GM21529 (cell line): ENCODE measurements around the gene SCNN1B.
A peak's percentile ranks its signal among the peaks of the same experiment; 100 is the strongest.

ENCODE experiments used
- ATAC-seq: cut with Tn5 transposase; IDR thresholded peaks from one replicate; pipeline ENCODE4 v1.9.1; 2021; ENCODE audit not compliant: unreplicated experiment

SCNN1B gene

GRCh38 chr16:23319861-23320615 lies 17.9 kb downstream of the SCNN1B start:
- ATAC-seq: no peak

DNA sequence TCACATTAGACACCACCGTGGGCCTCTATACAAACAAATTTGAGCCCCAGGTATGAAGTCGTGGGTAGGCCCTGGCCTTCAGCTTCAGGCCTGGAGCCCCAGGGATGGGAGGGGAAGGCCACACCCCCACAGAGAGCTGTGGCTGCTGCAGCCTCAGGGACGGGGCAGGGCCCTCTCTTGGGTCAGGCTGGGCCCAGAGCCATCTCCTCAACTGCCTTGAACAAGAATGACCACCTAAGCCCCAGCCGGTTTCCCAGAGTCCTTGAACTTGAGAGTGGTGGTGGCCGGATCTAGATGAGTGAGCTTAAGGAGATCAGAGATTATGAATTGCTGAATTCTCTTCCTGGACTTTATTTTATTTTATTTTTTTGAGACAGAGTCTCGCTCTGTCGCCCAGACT lies 18.6 kb downstream of the SCNN1B start:
- no peak for ATAC-seq

- no peak for ATAC-seq
These were observed 19.2 kb downstream of the SCNN1B start for GRCh38 chr16:23321206-23321875.

DNA sequence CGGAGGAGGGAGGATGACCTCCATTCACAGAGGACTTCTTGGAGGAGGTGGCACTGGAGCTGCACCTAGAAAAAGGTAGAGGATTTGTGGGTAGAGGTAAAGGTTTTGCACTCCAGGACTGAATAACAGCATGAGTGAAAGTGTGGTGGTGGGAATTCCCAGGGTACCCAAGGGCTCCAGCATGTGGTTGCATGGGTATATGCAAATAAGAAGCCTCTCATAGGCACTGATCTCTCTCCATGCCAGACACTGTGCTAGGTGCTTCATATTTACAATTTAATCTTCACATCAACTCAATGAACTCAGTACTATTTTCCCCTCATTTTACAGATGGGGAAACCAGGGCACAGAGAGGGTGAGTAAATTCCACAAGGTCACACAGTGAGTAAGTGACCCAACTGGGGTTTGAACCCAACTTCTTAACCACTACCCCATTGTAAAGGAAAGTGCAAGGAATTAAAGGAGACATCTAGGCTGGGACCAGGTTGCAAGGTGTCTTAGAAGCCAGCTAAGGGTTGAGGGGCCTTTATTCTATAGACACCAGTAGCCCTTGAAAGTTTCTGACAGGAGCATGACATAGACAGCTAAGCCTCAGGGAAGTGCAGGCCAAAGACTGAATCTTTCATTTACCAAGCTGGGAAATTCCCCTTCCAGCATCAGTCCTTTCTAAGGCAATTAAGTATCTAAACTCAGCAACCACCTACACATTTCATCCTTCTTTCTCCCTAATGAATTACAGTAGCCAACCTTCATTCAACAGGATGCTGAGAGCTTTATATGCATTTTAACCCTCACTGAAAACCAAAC lies 21.3 kb downstream of the SCNN1B start:
- no peak for ATAC-seq

DNA sequence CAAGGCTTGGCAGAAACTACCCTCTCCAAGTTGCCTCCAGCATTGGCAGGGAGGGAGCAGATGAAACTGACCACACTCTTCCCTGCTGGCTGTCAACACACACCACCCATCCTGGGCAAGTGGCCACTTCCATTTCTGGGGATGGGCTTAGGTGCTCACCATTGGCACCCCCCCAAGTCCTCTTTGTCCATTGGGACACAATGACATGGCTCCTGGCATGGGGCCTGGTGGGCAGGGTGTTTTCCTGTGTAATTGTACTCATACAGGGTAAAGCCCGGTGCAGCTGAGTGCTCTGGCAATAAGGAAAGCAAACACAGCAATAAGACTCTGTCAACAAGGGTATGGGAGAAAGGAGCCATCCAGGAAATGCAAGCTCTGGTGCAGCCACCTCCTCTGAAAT lies 22.6 kb downstream of the SCNN1B start:
- ATAC-seq: no peak

GRCh38 chr16:23327836-23328235 lies 25.7 kb downstream of the SCNN1B start:
- no peak for ATAC-seq

GRCh38 chr16:23330161-23330560 lies 28.1 kb downstream of the SCNN1B start:
- ATAC-seq: no peak

DNA sequence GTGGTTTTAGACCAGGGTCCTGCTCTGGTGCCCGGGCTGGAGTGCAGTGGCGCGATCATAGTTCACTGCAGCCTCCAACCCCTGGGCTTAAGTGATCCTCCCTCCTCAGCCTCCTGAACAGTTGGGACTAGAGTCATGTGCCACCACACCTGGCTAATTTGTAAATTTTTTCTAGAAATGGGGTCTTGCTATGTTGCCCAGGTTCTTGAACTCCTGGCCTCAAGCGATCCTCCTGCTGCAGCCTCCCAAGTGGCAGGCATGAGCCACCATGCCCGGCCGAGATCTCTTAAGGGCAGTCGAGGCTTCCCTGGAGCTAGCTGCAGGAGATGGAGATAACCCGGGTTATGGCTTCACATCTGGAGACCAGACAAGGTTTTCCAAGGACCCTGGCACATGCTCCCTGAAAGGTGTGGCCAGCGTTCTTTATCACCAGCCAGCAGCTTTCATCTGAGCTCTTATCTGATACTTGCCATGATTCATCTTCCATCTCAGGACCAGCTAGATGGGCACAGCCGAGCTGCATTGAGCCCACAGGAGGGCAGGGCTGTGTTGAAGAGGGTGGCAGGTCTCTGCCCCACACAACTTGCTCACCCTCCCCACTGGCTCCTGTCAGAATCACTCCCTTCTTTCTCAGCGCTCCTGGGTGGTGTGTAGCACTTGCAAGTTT lies 28.6 kb downstream of the SCNN1B start:
- no peak for ATAC-seq

DNA sequence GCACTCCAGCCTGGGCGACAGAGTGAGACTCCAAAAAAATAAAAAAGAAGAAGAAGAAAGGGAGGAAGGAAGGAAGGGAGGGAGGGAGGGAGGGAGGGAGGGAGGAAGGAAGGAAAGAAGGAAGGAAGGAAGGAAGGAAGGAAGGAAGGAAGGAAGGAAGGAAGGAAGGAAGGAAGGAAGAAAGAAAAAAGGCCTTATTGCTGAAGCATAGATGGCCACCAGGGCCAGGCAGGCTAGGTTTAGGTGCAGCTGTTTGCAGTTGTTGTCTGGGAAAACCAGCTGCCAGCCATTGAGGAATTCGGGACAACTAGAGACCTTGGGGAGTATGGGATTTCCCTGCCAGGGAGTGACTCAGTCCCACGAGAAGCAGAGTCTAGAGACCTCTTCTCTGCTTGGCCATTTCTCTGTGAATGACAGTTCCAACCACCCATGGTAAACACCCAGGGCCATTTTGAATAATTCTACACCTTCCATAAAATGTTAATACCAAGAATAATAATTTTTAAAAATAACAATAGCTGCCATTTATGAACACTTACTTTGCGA lies 31.0 kb downstream of the SCNN1B start:
- no peak for ATAC-seq

- no peak for ATAC-seq
These were observed 31.8 kb downstream of the SCNN1B start for GRCh38 chr16:23333831-23334456.

DNA sequence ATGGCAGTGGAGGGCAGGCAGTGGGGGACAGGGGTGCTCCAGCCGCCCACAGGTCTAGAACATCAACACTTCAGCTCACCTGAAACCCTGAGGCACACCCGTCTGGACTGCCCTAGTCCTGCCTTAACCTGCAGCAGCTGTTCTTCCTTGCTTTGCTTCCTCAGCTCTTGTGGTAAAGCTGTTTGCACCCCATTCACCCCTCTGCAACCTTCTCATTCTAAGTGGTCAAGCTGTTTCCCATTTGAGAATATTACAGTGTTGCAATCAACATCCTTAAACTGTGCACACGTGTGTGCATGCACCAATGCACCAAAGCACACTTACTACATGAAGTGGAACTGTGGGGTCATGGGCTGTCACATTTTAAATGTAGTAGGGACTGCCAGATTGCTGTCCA lies 32.4 kb downstream of the SCNN1B start:
- ATAC-seq: peak; percentile 35

DNA sequence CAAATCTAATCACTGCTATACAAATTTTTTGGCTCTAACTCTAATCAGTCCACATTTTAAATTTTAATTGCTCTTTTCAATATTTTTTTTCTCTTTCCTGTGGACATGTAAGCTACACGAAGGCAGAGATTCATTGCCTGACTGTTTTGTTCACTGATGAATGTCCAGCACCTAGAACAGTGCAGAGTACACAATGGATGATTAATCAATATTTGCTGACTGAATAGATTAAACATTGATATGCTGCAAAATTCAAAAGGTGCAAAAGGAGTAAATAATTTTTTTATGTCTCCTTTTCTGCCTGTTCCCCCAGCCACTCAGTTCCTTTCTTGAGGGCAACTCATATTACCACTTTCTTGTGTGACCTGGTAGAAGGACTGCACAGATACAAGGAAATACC lies 32.8 kb downstream of the SCNN1B start:
- no peak for ATAC-seq

DNA sequence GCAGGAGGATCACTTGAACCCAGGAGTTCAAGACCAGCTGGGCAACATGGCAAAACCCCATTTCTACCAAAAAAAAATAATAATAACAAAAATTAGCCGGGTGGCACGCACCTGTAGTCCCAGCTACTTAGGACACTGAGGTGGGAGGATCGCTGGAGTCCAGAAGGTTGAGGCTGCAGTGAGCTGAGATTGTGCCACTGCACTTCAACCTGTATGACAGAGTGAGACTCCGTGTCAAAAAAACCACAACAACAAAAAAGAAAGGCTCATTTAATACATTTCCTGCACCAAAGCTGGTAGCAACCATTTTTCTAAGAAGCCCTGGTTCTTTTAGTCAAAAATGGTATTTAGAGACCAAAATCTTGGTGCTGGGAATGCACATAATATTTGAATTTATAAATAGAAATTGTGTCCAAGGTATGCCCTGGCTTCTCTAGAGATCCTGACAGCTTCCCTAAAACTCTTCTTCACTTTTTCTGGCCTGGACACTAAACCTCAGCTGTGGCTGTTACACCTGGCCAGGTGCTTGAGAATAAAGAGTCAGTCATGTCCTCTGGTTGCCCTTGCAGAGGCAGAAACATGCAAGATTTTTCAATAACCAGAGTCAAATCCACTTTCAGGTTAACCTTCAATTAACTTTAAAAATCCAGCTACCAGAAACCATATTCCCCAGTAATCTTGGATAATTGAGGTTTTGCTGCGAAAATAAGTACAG lies 35.9 kb downstream of the SCNN1B start:
- no peak for ATAC-seq

GRCh38 chr16:23339787-23340186 lies 37.7 kb downstream of the SCNN1B start:
- ATAC-seq: no peak

GRCh38 chr16:23342083-23342640 lies 40.1 kb downstream of the SCNN1B start:
- no peak for ATAC-seq

- no peak for ATAC-seq
These were observed 41.8 kb downstream of the SCNN1B start for GRCh38 chr16:23343643-23344612.

DNA sequence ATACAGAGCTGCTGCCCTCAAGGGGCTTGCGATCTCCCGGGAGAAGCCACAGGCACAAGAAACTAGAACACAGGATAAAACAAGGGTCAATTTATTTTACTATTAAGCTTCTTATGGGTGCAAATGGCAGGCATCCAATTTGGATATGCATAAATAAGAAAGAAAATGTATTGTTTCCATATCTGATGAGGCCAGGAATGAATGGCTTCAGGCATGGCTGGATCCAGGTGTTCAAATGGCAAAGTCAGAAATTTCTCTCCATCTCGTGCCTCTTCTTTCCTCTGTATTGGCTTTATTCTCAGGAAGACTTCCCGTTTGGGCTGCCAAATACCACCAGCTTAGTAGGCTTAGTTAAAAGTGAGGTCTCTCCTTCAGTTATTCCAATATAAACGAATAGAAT lies 43.1 kb downstream of the SCNN1B start:
- no peak for ATAC-seq
